Suprapubic skin (tissue), 4 donors: ENCODE measurements around the gene DIAPH2. TPM values are rescaled to one million over a fixed set of nuclear protein-coding genes. Genes with fewer than 3 reads are reported as not detected.

Experiments
- DNase-seq, 2 donors: peaks; one replicate each; pipeline ENCODE4 v3.0.0-alpha.2; 2019; ENCODE audit warnings: low spot score in 2 of 2
- H3K27ac ChIP-seq: fragments of 200-600 bp; sonication (generic); one replicate; pipeline ENCODE4 v1.5.1; 2019
- H3K27me3 ChIP-seq: fragments of 200-600 bp; sonication (generic); one replicate; pipeline ENCODE4 v1.5.1; 2019
- H3K36me3 ChIP-seq: fragments of 200-600 bp; sonication (generic); one replicate; pipeline ENCODE4 v1.5.1; 2019
- H3K4me1 ChIP-seq: fragments of 200-600 bp; sonication (generic); one replicate; pipeline ENCODE4 v1.5.1; 2019
- H3K4me3 ChIP-seq: fragments of 200-600 bp; sonication (generic); one replicate; pipeline ENCODE4 v1.5.1; 2019; ENCODE audit warnings: mild to moderate bottlenecking
- H3K9me3 ChIP-seq: fragments of 200-600 bp; sonication (generic); one replicate; pipeline ENCODE4 v1.5.1; 2019
- EP300 ChIP-seq: sonication (generic); formaldehyde crosslinking; IDR thresholded peaks from one replicate; pipeline ENCODE4 v1.6.1; 2017; ENCODE audit warnings: antibody characterized with exemption
- POLR2A ChIP-seq, 2 donors: fragments of 450-650 bp; IDR thresholded peaks; one replicate each; pipeline ENCODE4 v1.6.1; 2017; ENCODE audit warnings: antibody characterized with exemption in 2 of 2, mild to moderate bottlenecking in 2 of 2, moderate library complexity in 2 of 2
- POLR2AphosphoS5 ChIP-seq, 3 donors: sonication (generic); formaldehyde crosslinking; IDR thresholded peaks; one replicate each; pipeline ENCODE4 v1.6.1; 2017; ENCODE audit warnings: antibody characterized with exemption in 3 of 3
- WGBS: methylation state at CpG from one replicate; pipeline ENCODE4 v1.1.5; 2018; 5-methylcytosine and 5-hydroxymethylcytosine counted together
- total RNA-seq, 4 donors: library from RNA; depleted of rRNA; stranded (reverse); fragments of >200 nt; gene quantifications; one replicate each; pipeline ENCODE4 v1.1.0, GENCODE V29; 2016
- TF ChIP-seq, protein P1 (sequence below), 2 donors: fragments of 200-600 bp in 1 of 2; fragments of 450-650 bp in 1 of 2; sonication (generic) in 1 of 2; IDR thresholded peaks; one replicate each; pipeline ENCODE4 v1.5.1; 2016 to 2019; ENCODE audit warnings: antibody characterized with exemption in 2 of 2, mild to moderate bottlenecking in 1 of 2, moderate library complexity in 1 of 2

DIAPH2 gene
- total RNA-seq, 4 donors from 2014 or later = 17.5 to 38.7 (median 18.6) TPM

DNA sequence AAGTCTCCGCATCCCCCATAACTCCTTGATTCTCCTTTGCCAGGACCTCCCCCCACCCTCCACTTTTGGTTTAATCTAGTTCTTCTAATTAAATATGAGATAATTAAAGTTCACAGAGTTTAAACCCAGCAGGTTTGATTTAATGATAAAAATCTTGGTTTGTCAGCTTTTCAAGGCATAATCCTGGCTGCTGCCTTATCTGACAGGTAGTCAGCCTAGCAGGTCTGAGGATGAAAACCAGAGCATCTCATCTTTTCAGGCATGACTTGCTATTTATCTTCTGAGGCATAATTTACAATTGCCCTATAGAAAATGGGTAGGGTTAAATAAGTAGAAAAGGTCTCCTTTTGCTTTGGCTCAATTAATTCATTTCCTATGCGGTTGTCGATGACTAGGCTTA, 790.3 kb downstream of the DIAPH2 start:
- H3K4me3 ChIP-seq = no peak overlapping the region
- WGBS = 82% methylated on average over 3 of the region's 3 CpGs
- no peaks in the 10 kb centered on the region for H3K27me3 ChIP-seq
- H3K4me1 ChIP-seq = no peaks in the 10 kb centered on the region
- no peak for DNase-seq
- H3K9me3 ChIP-seq = no peaks in the 10 kb centered on the region
- no peaks in the 10 kb centered on the region for H3K36me3 ChIP-seq
- TF ChIP-seq EP300 (no peak), POLR2AphosphoS5 (IDR thresholded peaks at IDR 0.05) (no peak), POLR2A (IDR thresholded peaks at IDR 0.05) (no peak)
- TF ChIP-seq, protein P1, sequence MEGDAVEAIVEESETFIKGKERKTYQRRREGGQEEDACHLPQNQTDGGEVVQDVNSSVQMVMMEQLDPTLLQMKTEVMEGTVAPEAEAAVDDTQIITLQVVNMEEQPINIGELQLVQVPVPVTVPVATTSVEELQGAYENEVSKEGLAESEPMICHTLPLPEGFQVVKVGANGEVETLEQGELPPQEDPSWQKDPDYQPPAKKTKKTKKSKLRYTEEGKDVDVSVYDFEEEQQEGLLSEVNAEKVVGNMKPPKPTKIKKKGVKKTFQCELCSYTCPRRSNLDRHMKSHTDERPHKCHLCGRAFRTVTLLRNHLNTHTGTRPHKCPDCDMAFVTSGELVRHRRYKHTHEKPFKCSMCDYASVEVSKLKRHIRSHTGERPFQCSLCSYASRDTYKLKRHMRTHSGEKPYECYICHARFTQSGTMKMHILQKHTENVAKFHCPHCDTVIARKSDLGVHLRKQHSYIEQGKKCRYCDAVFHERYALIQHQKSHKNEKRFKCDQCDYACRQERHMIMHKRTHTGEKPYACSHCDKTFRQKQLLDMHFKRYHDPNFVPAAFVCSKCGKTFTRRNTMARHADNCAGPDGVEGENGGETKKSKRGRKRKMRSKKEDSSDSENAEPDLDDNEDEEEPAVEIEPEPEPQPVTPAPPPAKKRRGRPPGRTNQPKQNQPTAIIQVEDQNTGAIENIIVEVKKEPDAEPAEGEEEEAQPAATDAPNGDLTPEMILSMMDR (IDR thresholded peaks at IDR 0.05) = no peak
- H3K27ac ChIP-seq = no peak overlapping the region

DNA sequence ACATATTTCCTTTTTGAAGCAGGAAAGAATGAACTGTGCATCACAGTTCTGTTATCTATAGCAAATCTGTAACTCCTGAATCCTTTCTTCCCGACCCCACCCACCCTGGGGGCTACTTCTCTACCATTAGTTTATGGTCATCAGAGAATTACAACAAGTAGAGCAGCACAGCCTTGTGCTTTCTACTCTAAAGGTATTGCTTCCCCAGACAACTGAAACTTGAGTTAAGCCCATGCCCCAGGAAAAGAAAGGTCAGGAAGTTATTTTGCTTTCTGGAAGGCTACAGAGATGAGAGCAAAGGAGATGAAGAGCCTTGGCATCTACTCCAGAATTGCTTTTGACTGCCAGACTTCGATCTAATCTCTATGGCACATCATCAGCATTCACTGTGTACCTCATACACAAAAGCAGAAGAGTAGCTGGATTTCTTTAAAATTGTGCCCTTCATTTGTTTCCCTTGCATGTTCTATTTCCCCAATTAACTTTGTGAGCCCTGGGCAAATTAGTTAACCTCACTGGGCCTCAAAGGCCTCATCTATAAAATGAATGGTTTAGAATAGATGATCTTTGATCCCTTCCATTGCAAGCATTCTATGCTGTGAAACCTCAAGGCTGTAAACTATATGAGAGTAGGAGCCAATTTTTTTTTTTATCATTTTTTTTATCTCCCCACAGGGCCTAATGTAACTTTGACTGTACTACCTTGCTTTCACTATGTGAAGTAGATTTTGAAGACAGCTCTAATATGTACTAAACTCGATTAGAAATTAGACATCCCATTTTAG, 794.7 kb downstream of the DIAPH2 start:
- Histone ChIP-seq H3K9me3 (no peaks in the 10 kb centered on the region), H3K27ac (no peak overlapping the region), H3K27me3 (no peaks in the 10 kb centered on the region), H3K4me3 (no peak overlapping the region), H3K4me1 (no peaks in the 10 kb centered on the region), H3K36me3 (no peaks in the 10 kb centered on the region)
- TF ChIP-seq, protein P1 (IDR thresholded peaks at IDR 0.05) = no peak
- no peak for TF ChIP-seq POLR2A (IDR thresholded peaks at IDR 0.05)
- no peak for TF ChIP-seq EP300
- TF ChIP-seq POLR2AphosphoS5 (IDR thresholded peaks at IDR 0.05) = no peak
- DNase-seq = no peak
- WGBS = 49% methylated on average over 3 of the region's 3 CpGs

DNA sequence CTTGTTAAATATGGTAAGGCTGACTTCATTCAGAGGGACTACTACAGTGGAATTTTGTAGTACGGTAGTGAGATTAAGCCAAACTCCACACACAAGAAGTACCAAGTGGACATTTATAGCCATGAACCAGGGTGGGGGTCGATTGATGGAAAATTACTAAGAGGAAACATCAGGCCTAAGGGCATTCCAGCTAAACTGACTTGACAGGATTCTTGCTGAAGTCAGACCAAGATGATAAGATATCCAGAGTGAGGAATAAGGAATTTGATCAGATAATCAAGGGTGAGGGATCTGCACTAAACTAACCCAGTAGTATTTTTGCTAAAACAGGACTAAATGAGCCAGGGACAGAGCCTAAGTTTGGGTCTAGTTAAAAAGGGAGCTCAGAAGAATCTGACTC, 796.6 kb downstream of the DIAPH2 start:
- DNase-seq = no peak
- no peak overlapping the region for H3K27ac ChIP-seq
- TF ChIP-seq POLR2AphosphoS5 (IDR thresholded peaks at IDR 0.05) = no peak
- TF ChIP-seq, protein P1 (IDR thresholded peaks at IDR 0.05) = no peak
- TF ChIP-seq POLR2A (IDR thresholded peaks at IDR 0.05) = no peak
- no peak for TF ChIP-seq EP300
- WGBS = 51% methylated on average over 2 of the region's 2 CpGs
- H3K4me3 ChIP-seq = no peak overlapping the region
- no peaks in the 10 kb centered on the region for H3K36me3 ChIP-seq
- no peaks in the 10 kb centered on the region for H3K9me3 ChIP-seq
- H3K27me3 ChIP-seq = no peaks in the 10 kb centered on the region
- no peaks in the 10 kb centered on the region for H3K4me1 ChIP-seq

DNA sequence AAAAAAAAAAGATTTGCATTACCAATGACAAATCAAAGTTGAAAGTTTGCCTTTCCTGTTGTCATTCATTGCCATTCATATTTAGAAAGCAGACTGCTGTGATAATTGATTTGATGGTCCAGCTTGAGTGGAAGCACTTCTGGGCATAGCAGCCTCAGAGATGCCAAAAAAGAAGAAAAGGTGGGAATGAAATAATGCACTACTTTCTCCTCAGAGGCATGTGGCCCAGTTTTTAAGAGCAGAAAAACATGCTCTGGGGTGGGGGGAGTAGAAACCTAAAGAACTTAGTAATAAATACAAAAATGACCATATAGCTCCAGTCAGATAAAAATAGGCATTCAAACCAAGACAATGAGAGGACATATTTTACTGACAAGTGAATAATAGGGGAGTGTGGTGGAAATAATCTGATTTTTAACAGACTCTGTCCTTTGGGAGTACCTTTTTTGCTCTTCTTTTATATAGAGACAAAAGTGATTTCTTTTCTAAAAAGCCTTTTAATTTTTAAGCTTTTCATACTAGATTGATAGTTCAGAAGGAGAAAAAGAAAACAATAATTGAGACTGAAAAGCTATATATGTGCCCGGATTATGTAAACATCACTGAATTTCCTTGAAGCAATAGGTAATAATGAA, 798.1 kb downstream of the DIAPH2 start:
- no peaks in the 10 kb centered on the region for H3K9me3 ChIP-seq
- H3K27me3 ChIP-seq = no peaks in the 10 kb centered on the region
- no peak overlapping the region for H3K27ac ChIP-seq
- no peaks in the 10 kb centered on the region for H3K36me3 ChIP-seq
- H3K4me3 ChIP-seq = no peak overlapping the region
- TF ChIP-seq, protein P1 (IDR thresholded peaks at IDR 0.05) = no peak
- TF ChIP-seq POLR2A (IDR thresholded peaks at IDR 0.05) (no peak), EP300 (no peak), POLR2AphosphoS5 (IDR thresholded peaks at IDR 0.05) (no peak)
- 79% methylated on average over 1 of the region's 1 CpG for WGBS
- DNase-seq = no peak
- no peaks in the 10 kb centered on the region for H3K4me1 ChIP-seq

DNA sequence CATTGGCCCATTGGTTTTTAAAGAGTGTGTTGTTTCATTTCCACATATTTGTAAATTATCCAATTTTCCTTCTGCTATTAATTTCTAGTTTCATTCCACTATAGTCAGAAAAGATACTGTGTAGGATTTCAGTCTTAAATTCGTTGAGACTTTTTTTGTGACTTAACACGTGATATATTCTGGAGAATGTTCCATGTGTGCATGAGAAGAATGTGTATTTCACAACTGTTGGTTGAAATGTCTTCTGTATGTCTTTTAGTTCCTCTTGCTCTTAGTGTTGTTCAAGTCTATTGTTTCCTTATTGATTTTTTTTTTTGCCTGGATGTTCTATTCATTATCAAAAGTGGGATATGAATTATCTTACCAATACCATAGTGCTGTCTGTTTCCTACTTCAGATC, 806.0 kb downstream of the DIAPH2 start:
- H3K27me3 ChIP-seq = no peaks in the 10 kb centered on the region
- H3K4me3 ChIP-seq = no peak overlapping the region
- no peaks in the 10 kb centered on the region for H3K9me3 ChIP-seq
- TF ChIP-seq, protein P1 (IDR thresholded peaks at IDR 0.05) = no peak
- no peak for TF ChIP-seq POLR2AphosphoS5 (IDR thresholded peaks at IDR 0.05)
- no peak for TF ChIP-seq EP300
- TF ChIP-seq POLR2A (IDR thresholded peaks at IDR 0.05) = no peak
- DNase-seq = no peak
- H3K4me1 ChIP-seq = no peaks in the 10 kb centered on the region
- H3K27ac ChIP-seq = no peak overlapping the region
- no peaks in the 10 kb centered on the region for H3K36me3 ChIP-seq
- 67% methylated on average over 2 of the region's 2 CpGs for WGBS
